Panc1 (cell line): ENCODE data around the gene ABCG8. TPM values are rescaled to one million over a fixed set of nuclear protein-coding genes. Genes with fewer than 3 reads are reported as not detected.

Experiments
- ATAC-seq: fragments of 200-7000 bp; cut with Tn5 transposase; 2 replicates; pipeline ENCODE4 v1.9.1; 2020; ENCODE audit warnings: mild to moderate bottlenecking, moderate library complexity
- BruUV-seq: library from RNA; stranded (reverse); fragments of 400-500 nt; replicated peaks from 2 replicates; lab custom pipeline; 2021; lab: Mats Ljungman, UMichigan
- CTCF ChIA-PET: fragments of 300-600 bp; sonication (Branson Sonifier 250); formaldehyde crosslinking; loops from one replicate; lab custom pipeline; 2022; ENCODE audit warnings: antibody characterized with exemption; lab: Charles Lee
- POLR2A ChIA-PET: fragments of 300-600 bp; sonication (Branson Sonifier 250); formaldehyde crosslinking; loops from one replicate; lab custom pipeline; 2022; ENCODE audit warnings: antibody characterized with exemption; lab: Charles Lee
- DNase-seq: peaks from one replicate; pipeline ENCODE4 v3.0.0-alpha.2; 2010; ENCODE audit warnings: low read depth, low spot score
- H3K27ac ChIP-seq: 2 replicates; pipeline ENCODE4 v1.5.1; 2011; ENCODE audit warnings: mild to moderate bottlenecking, low read length, inconsistent platforms
- H3K27me3 ChIP-seq: fragments of 200-500 bp; sonication (Bioruptor generic); 2 replicates; pipeline ENCODE4 v1.6.0; 2014; ENCODE audit warnings: low read length, inconsistent platforms; ENCODE audit not compliant: control insufficient read depth, insufficient read depth
- H3K36me3 ChIP-seq: fragments of 200-500 bp; sonication (Bioruptor generic); 2 replicates; pipeline ENCODE4 v1.5.1; 2014; ENCODE audit warnings: inconsistent platforms, mild to moderate bottlenecking, low read length, moderate library complexity; ENCODE audit not compliant: control insufficient read depth, insufficient read depth
- H3K4me1 ChIP-seq: 2 replicates; pipeline ENCODE4 v1.5.1; 2011; ENCODE audit warnings: inconsistent platforms, mild to moderate bottlenecking, low read length, moderate library complexity; ENCODE audit not compliant: control insufficient read depth, insufficient read depth
- H3K4me3 ChIP-seq, 2 experiments: 2 replicates each; pipeline ENCODE4 v1.5.1; 2011 to 2012; ENCODE audit warnings: low read depth in 2 of 2, low read length in 2 of 2, mild to moderate bottlenecking in 2 of 2, inconsistent platforms in 1 of 2, moderate library complexity in 1 of 2
- H3K9me3 ChIP-seq: fragments of 200-500 bp; sonication (Bioruptor generic); 2 replicates; pipeline ENCODE4 v1.5.1; 2014; ENCODE audit warnings: low read depth, mild to moderate bottlenecking, inconsistent platforms, low read length, moderate library complexity; ENCODE audit not compliant: control insufficient read depth, insufficient read depth
- CTCF ChIP-seq: fragments of 450-650 bp; IDR thresholded peaks from 2 replicates; pipeline ENCODE4 v1.5.1; 2017; ENCODE audit warnings: mild to moderate bottlenecking
- POLR2AphosphoS5 ChIP-seq: IDR thresholded peaks from 2 replicates; pipeline ENCODE4 v1.6.1; 2012; ENCODE audit warnings: mild to moderate bottlenecking, low read depth, low read length, moderate library complexity
- REST ChIP-seq, 2 experiments: IDR thresholded peaks; 2 replicates each; pipeline ENCODE4 v1.6.1; 2011 to 2012; ENCODE audit warnings: low read depth in 2 of 2, control low read depth in 1 of 2, low read length in 1 of 2, mild to moderate bottlenecking in 1 of 2, moderate library complexity in 1 of 2; ENCODE audit not compliant: insufficient read depth in 1 of 2
- SIN3A ChIP-seq: IDR thresholded peaks from 2 replicates; pipeline ENCODE4 v1.6.1; 2012; ENCODE audit warnings: low read depth, mild to moderate bottlenecking, low read length, moderate library complexity, borderline replicate concordance; ENCODE audit not compliant: insufficient read depth
- TCF7L2 ChIP-seq: IDR thresholded peaks from 2 replicates; pipeline ENCODE4 v1.6.1; 2011; ENCODE audit warnings: mild to moderate bottlenecking, low read depth, low read length, inconsistent platforms
- in situ Hi-C: cut with HindIII; loops from 2 replicates; pipeline ENCODE4 v1.10.0; 2016; ENCODE audit warnings: low sequenced_read_pairs, low pct_unique_long_range_greater_than_20kb
- intact Hi-C: fragments of 100-400 bp; cut with micrococcal nuclease; formaldehyde crosslinking; loops from one replicate; pipeline ENCODE4 v1.10.0; 2022; ENCODE audit not compliant: unreplicated experiment
- total RNA-seq: library from RNA; stranded (reverse); gene quantifications from one replicate; pipeline ENCODE4 v1.2.1, GENCODE V29; 2021; ENCODE audit not compliant: unreplicated experiment

ABCG8 gene
- total RNA-seq, 1 experiment from 2014 or later = 0.03 TPM

GRCh38 chr2:43814711-43815110 is 24.1 kb upstream of the ABCG8 start:
- Histone ChIP-seq H3K4me3 (no peak overlapping the region), H3K27me3 (no peaks in the 10 kb centered on the region), H3K36me3 (no peaks in the 10 kb centered on the region), H3K4me1 (no peaks in the 10 kb centered on the region), H3K9me3 (no peaks in the 10 kb centered on the region), H3K27ac (no peak overlapping the region)
- ATAC-seq (no peak), DNase-seq (no peak)
- intact Hi-C loops (no loop called here), in situ Hi-C loops (no loop called here)
- ChIA-PET CTCF (no interaction called here), POLR2A (no interaction called here)
- no TSS peak for BruUV-seq
- TF ChIP-seq POLR2AphosphoS5 (no peak), REST (IDR thresholded peaks at IDR 0.05; ENCODE audit: insufficient read depth in 1 of 2, low read depth in 2 of 2, low read length in 1 of 2) (no peak), CTCF (no peak), SIN3A (no peak), TCF7L2 (no peak)

- no peak overlapping the region for H3K4me3 ChIP-seq
- no peaks in the 10 kb centered on the region for H3K36me3 ChIP-seq
- in situ Hi-C loops = no loop called here
- ATAC-seq (no peak), DNase-seq (no peak)
- H3K4me1 ChIP-seq = no peaks in the 10 kb centered on the region
- no TSS peak for BruUV-seq
- intact Hi-C loops = no loop called here
- CTCF ChIA-PET = no interaction called here
- H3K27me3 ChIP-seq = no peaks in the 10 kb centered on the region
- no peak overlapping the region for H3K27ac ChIP-seq
- no peaks in the 10 kb centered on the region for H3K9me3 ChIP-seq
- POLR2A ChIA-PET = no interaction called here
- TF ChIP-seq CTCF (no peak), REST (IDR thresholded peaks at IDR 0.05; ENCODE audit: insufficient read depth in 1 of 2, low read depth in 2 of 2, low read length in 1 of 2) (no peak), POLR2AphosphoS5 (no peak), TCF7L2 (no peak), SIN3A (no peak)
Measured at GRCh38 chr2:43818761-43819160, 20.0 kb upstream of the ABCG8 start.
